A549 (cell line): ENCODE data around the gene RET. TPM values are rescaled to one million over a fixed set of nuclear protein-coding genes. Genes with fewer than 3 reads are reported as not detected.

ENCODE experiments used
- ATAC-seq, 2 experiments: fragments of 200-7000 bp in 1 of 2; fragments of >200 bp in 1 of 2; cut with Nextera tagmentation in 1 of 2; cut with Tn5 transposase in 1 of 2; 3 replicates each; pipeline versions ENCODE4 v1.8.0 to v1.9.1; 2018 to 2020; ENCODE audit warnings: mild to moderate bottlenecking in 1 of 2, moderate library complexity in 1 of 2
- CTCF ChIA-PET: fragments of 300-600 bp; sonication (Branson Sonifier 250); formaldehyde crosslinking; extraction: SDS; loops from one replicate; lab custom pipeline; 2021; ENCODE audit warnings: antibody characterized with exemption, inconsistent platforms; lab: Yijun Ruan, JAX
- POLR2A ChIA-PET: fragments of 350-600 bp; formaldehyde crosslinking; extraction: SDS; loops from one replicate; lab custom pipeline; 2021; ENCODE audit warnings: antibody characterized with exemption, inconsistent platforms; lab: Yijun Ruan, JAX
- DNase-seq, 2 experiments: peaks; one replicate each; pipeline versions ENCODE4 v3.0.0 to v3.0.0-alpha.2; 2011 to 2016; ENCODE audit warnings: low read depth in 1 of 2, low spot score in 1 of 2
- FAIRE-seq: peaks from 2 replicates; lab custom pipeline; 2011; peaks lifted over from hg19 to GRCh38; lab: Jason Lieb, UNC
- H3K27ac ChIP-seq, 2 experiments: fragments of >200 bp; sonication (Bioruptor Twin); formaldehyde crosslinking; 3 replicates each; pipeline ENCODE4 v1.5.1; 2016 to 2017
- H3K4me1 ChIP-seq: fragments of >200 bp; sonication (Bioruptor Twin); formaldehyde crosslinking; 3 replicates; pipeline ENCODE4 v1.6.1; 2016
- H3K4me2 ChIP-seq: fragments of >200 bp; sonication (Bioruptor Twin); formaldehyde crosslinking; 3 replicates; pipeline ENCODE4 v1.6.1; 2016
- H3K4me3 ChIP-seq: fragments of >200 bp; sonication (Bioruptor Twin); formaldehyde crosslinking; 3 replicates; pipeline ENCODE4 v1.5.1; 2016
- H3K9me3 ChIP-seq: fragments of >200 bp; sonication (Bioruptor Twin); formaldehyde crosslinking; 3 replicates; pipeline ENCODE4 v1.6.1; 2016
- BHLHE40 ChIP-seq: IDR thresholded peaks from 2 replicates; pipeline ENCODE4 v1.6.1; 2012; ENCODE audit warnings: low read depth, low read length, inconsistent platforms
- CEBPB ChIP-seq, 2 experiments: fragments of >200 bp in 1 of 2; sonication (Bioruptor Twin) in 1 of 2; formaldehyde crosslinking in 1 of 2; IDR thresholded peaks; 2 replicates each; pipeline ENCODE4 v1.6.1; 2012 to 2016
- E2F6 ChIP-seq: IDR thresholded peaks from 2 replicates; pipeline ENCODE4 v1.6.1; 2012; ENCODE audit warnings: low read depth, borderline replicate concordance
- EHMT2 ChIP-seq: fragments of 200-600 bp; sonication (generic); IDR thresholded peaks from 2 replicates; pipeline ENCODE4 v1.6.1; 2016; ENCODE audit warnings: antibody characterized with exemption, low read depth, mild to moderate bottlenecking, moderate library complexity
- ELK1 ChIP-seq: fragments of 150-350 bp; IDR thresholded peaks from 2 replicates; pipeline ENCODE4 v1.6.1; 2014; ENCODE audit warnings: low read depth, mild to moderate bottlenecking, low read length
- EP300 ChIP-seq, 2 experiments: fragments of >200 bp; sonication (Bioruptor Twin); formaldehyde crosslinking; IDR thresholded peaks; 2 replicates in 1 of 2; 3 replicates in 1 of 2; pipeline ENCODE4 v1.6.1; 2016 to 2017
- ESRRA ChIP-seq: fragments of 150-350 bp; IDR thresholded peaks from 2 replicates; pipeline ENCODE4 v1.6.1; 2014; ENCODE audit warnings: mild to moderate bottlenecking, low read length, borderline replicate concordance
- FOSB ChIP-seq: fragments of 250-450 bp; sonication (Bioruptor Pico); IDR thresholded peaks from 2 replicates; pipeline ENCODE4 v1.5.0; 2020; ENCODE audit warnings: mild to moderate bottlenecking, moderate library complexity
- FOSL2 ChIP-seq, 2 experiments: fragments of 450-650 bp in 1 of 2; fragments of >200 bp in 1 of 2; sonication (Bioruptor Twin) in 1 of 2; formaldehyde crosslinking; IDR thresholded peaks; 2 replicates each; pipeline versions ENCODE4 v1.5.0 to v1.6.1; 2016 to 2020; ENCODE audit warnings: mild to moderate bottlenecking in 1 of 2, moderate library complexity in 1 of 2
- GATA3 ChIP-seq: IDR thresholded peaks from 2 replicates; pipeline ENCODE4 v1.6.1; 2012; ENCODE audit warnings: borderline replicate concordance
- HES2 ChIP-seq: fragments of >200 bp; sonication (Bioruptor Twin); formaldehyde crosslinking; IDR thresholded peaks from 2 replicates; pipeline ENCODE4 v1.6.1; 2016
- HEYL ChIP-seq: fragments of 250-450 bp; sonication (Bioruptor Pico); IDR thresholded peaks from 2 replicates; pipeline ENCODE4 v1.8.0; 2021; ENCODE audit warnings: mild to moderate bottlenecking, moderate library complexity
- HOXB13 ChIP-seq: fragments of 250-450 bp; sonication (Bioruptor Pico); IDR thresholded peaks from 2 replicates; pipeline ENCODE4 v1.5.0; 2020; ENCODE audit warnings: low read depth, mild to moderate bottlenecking, moderate library complexity
- HOXB5 ChIP-seq: fragments of 250-450 bp; sonication (Bioruptor Pico); IDR thresholded peaks from 2 replicates; pipeline ENCODE4 v1.5.0; 2020; ENCODE audit warnings: mild to moderate bottlenecking, moderate library complexity
- JUNB ChIP-seq: fragments of >200 bp; sonication (Bioruptor Twin); formaldehyde crosslinking; IDR thresholded peaks from 2 replicates; pipeline ENCODE4 v1.6.1; 2016
- KDM1A ChIP-seq: fragments of 200-600 bp; sonication (generic); IDR thresholded peaks from 2 replicates; pipeline ENCODE4 v1.6.1; 2016; ENCODE audit warnings: low read depth, mild to moderate bottlenecking
- KDM5A ChIP-seq: fragments of 200-600 bp; sonication (generic); IDR thresholded peaks from 2 replicates; pipeline ENCODE4 v1.6.1; 2016; ENCODE audit warnings: antibody characterized with exemption, mild to moderate bottlenecking
- MAFK ChIP-seq: fragments of 450-650 bp; IDR thresholded peaks from 2 replicates; pipeline ENCODE4 v1.6.1; 2014; ENCODE audit not compliant: partially characterized antibody
- MAZ ChIP-seq: fragments of 150-350 bp; IDR thresholded peaks from 2 replicates; pipeline ENCODE4 v1.6.1; 2014; ENCODE audit warnings: antibody characterized with exemption, low read depth, low read length, borderline replicate concordance
- POLR2AphosphoS2 ChIP-seq: conservative IDR thresholded peaks from 2 replicates; pipeline ENCODE4 v1.6.1; 2012; ENCODE audit warnings: low read length, improper control_type of control experiment, inconsistent platforms
- RCOR1 ChIP-seq: fragments of 150-350 bp; IDR thresholded peaks from 2 replicates; pipeline ENCODE4 v1.6.1; 2014; ENCODE audit warnings: antibody characterized with exemption, low read length, low read depth
- RFX5 ChIP-seq: fragments of 450-650 bp; IDR thresholded peaks from 2 replicates; pipeline ENCODE4 v1.7.1; 2014; ENCODE audit warnings: antibody characterized with exemption, mild to moderate bottlenecking, moderate library complexity
- SMC3 ChIP-seq: fragments of >200 bp; sonication (Bioruptor Twin); formaldehyde crosslinking; IDR thresholded peaks from 3 replicates; pipeline ENCODE4 v1.6.1; 2018; ENCODE audit warnings: inconsistent platforms
- SREBF2 ChIP-seq: fragments of 450-650 bp; IDR thresholded peaks from 2 replicates; pipeline ENCODE4 v1.6.1; 2014; ENCODE audit warnings: mild to moderate bottlenecking, moderate library complexity
- TFCP2L1 ChIP-seq: fragments of 250-450 bp; sonication (Bioruptor Pico); IDR thresholded peaks from 2 replicates; pipeline ENCODE4 v1.5.0; 2021; ENCODE audit warnings: mild to moderate bottlenecking
- USF2 ChIP-seq: fragments of 450-650 bp; IDR thresholded peaks from 2 replicates; pipeline ENCODE4 v1.6.1; 2014; ENCODE audit warnings: antibody characterized with exemption
- ZC3H11A ChIP-seq: fragments of 450-650 bp; IDR thresholded peaks from 2 replicates; pipeline ENCODE4 v1.6.1; 2014; ENCODE audit warnings: antibody characterized with exemption, mild to moderate bottlenecking
- ZSCAN20 ChIP-seq: fragments of 250-450 bp; sonication (Bioruptor Pico); IDR thresholded peaks from 2 replicates; pipeline ENCODE4 v1.8.0; 2022; ENCODE audit warnings: mild to moderate bottlenecking, moderate library complexity
- WGBS: methylation state at CpG from one replicate; pipeline ENCODE4 v1.1.6; 2017; ENCODE audit errors: missing lambda C conversion rate; 5-methylcytosine and 5-hydroxymethylcytosine counted together
- polyA plus RNA-seq, 4 experiments: library from polyadenylated mRNA; depleted of rRNA in 3 of 4; stranded (reverse); fragments of >200 nt; fragmentation: RNase III in 1 of 4; extraction: RNeasy Plus Mini Kit Qiagen cat#74134 plus additional on column Dnase treatment in 1 of 4; gene quantifications; 2 replicates in 3 of 4; 3 replicates in 1 of 4; pipeline ENCODE4 v1.2.3, GENCODE V29; 2011 to 2017

The RET gene
- polyA plus RNA-seq, 2 of the 4 experiments (the other 2 are of a cell fraction), result 0.08 to 0.41 TPM

- Histone ChIP-seq H3K4me1 (no peaks in the 10 kb centered on the region), H3K4me3 (no peak overlapping the region), H3K9me3 (no peaks in the 10 kb centered on the region), H3K27ac (no peak overlapping the region), H3K4me2 (no peak overlapping the region)
- 87% methylated on average over 1 of the region's 1 CpG for WGBS
- ATAC-seq (no peak), FAIRE-seq (no peak), DNase-seq (no peak)
- TF ChIP-seq EHMT2, result no peak
- no peak for TF ChIP-seq ESRRA
- TF ChIP-seq KDM1A, result no peak
- TF ChIP-seq EP300 (IDR thresholded peaks at IDR 0.05), result no peak
- TF ChIP-seq USF2, result no peak
- TF ChIP-seq E2F6, result no peak
- no peak for TF ChIP-seq SMC3
- no peak for TF ChIP-seq FOSL2 (IDR thresholded peaks at IDR 0.05)
- TF ChIP-seq FOSL2 (CRISPR knock-in tag; IDR thresholded peaks at IDR 0.05), result no peak
- TF ChIP-seq HEYL (CRISPR knock-in tag), result no peak
- TF ChIP-seq ELK1, result no peak
- no peak for TF ChIP-seq CEBPB (IDR thresholded peaks at IDR 0.05)
- TF ChIP-seq ZC3H11A, result no peak
- CTCF ChIA-PET, result interaction anchor here (1.5 kb wide), 1 partner anchor 44 kb away, joined by 6 read pairs; no protein-coding TSS in a partner anchor
- POLR2A ChIA-PET, result no interaction called here
Measured at GRCh38 chr10:43160046-43160920, 83.4 kb downstream of the RET start.

- Histone ChIP-seq H3K4me3 (no peak overlapping the region), H3K4me2 (no peak overlapping the region), H3K9me3 (no peaks in the 10 kb centered on the region), H3K4me1 (no peaks in the 10 kb centered on the region), H3K27ac (no peak overlapping the region)
- CTCF ChIA-PET, result interaction anchor here (1.0 kb wide), 1 partner anchor 21 kb away, joined by 3 read pairs; no protein-coding TSS in a partner anchor
- no peak for ATAC-seq
- 74% methylated on average over 2 of the region's 2 CpGs for WGBS
- POLR2A ChIA-PET, result no interaction called here
- FAIRE-seq, result no peak
- TF ChIP-seq HEYL (CRISPR knock-in tag) (no peak), MAFK (no peak), BHLHE40 (no peak), HOXB13 (no peak), RFX5 (no peak), HES2 (no peak), RCOR1 (no peak), FOSB (CRISPR knock-in tag) (no peak), SREBF2 (no peak)
- no peak for DNase-seq
Measured at GRCh38 chr10:43160921-43161255, 84.0 kb downstream of the RET start.

GRCh38 chr10:43162604-43163003, 85.7 kb downstream of the RET start:
- CTCF ChIA-PET, result interaction anchor here (0.6 to 1.2 kb wide), 2 partner anchors 14 to 300 kb away, joined by 3 read pairs; no protein-coding TSS in a partner anchor
- no peak overlapping the region for H3K4me2 ChIP-seq
- DNase-seq (no peak), FAIRE-seq (no peak), ATAC-seq (no peak)
- POLR2A ChIA-PET, result no interaction called here
- H3K4me1 ChIP-seq, result no peaks in the 10 kb centered on the region
- no peak overlapping the region for H3K4me3 ChIP-seq
- WGBS, result 92% methylated on average over 1 of the region's 1 CpG
- H3K9me3 ChIP-seq, result no peaks in the 10 kb centered on the region
- H3K27ac ChIP-seq, result no peak overlapping the region
- TF ChIP-seq POLR2AphosphoS2 (no peak), CEBPB (IDR thresholded peaks at IDR 0.05) (no peak), JUNB (no peak), HOXB5 (CRISPR knock-in tag) (no peak), KDM5A (no peak), MAZ (no peak), GATA3 (no peak), ZSCAN20 (CRISPR knock-in tag) (no peak), ELK1 (no peak), TFCP2L1 (CRISPR knock-in tag) (no peak)
